IMR-90 (cell line): ENCODE measurements around the gene C15orf40.

Experiments
- BHLHE40 ChIP-seq: fragments of 150-350 bp; IDR thresholded peaks from 2 replicates; pipeline ENCODE4 v1.6.1; 2016; ENCODE audit warnings: mild to moderate bottlenecking, low read depth, low read length
- MAFK ChIP-seq: IDR thresholded peaks from 2 replicates; pipeline ENCODE4 v1.6.1; 2012; ENCODE audit warnings: low read depth, low read length, improper control_type of control experiment
- MXI1 ChIP-seq: IDR thresholded peaks from 2 replicates; pipeline ENCODE4 v1.6.1; 2012; ENCODE audit warnings: low read depth, mild to moderate bottlenecking, low read length, moderate library complexity, borderline replicate concordance
- NFE2L2 ChIP-seq: fragments of 150-350 bp; IDR thresholded peaks from 2 replicates; pipeline ENCODE4 v1.6.1; 2016; ENCODE audit warnings: low read depth, mild to moderate bottlenecking, low read length
- POLR2A ChIP-seq: IDR thresholded peaks from 2 replicates; pipeline ENCODE4 v1.6.1; 2012; ENCODE audit warnings: mild to moderate bottlenecking, low read depth, low read length
- RAD21 ChIP-seq: IDR thresholded peaks from 2 replicates; pipeline ENCODE4 v1.6.1; 2012; ENCODE audit warnings: low read length, improper control_type of control experiment
- RCOR1 ChIP-seq: IDR thresholded peaks from 2 replicates; pipeline ENCODE4 v1.6.1; 2012; ENCODE audit warnings: mild to moderate bottlenecking, low read length, improper control_type of control experiment; ENCODE audit not compliant: insufficient replicate concordance
- RFX5 ChIP-seq: IDR thresholded peaks from 2 replicates; pipeline ENCODE4 v1.8.0; 2012; ENCODE audit warnings: low read depth, mild to moderate bottlenecking, low read length, moderate library complexity
- TF ChIP-seq, protein P1 (sequence below): conservative IDR thresholded peaks from 2 replicates; pipeline ENCODE4 v1.5.1; 2012; ENCODE audit warnings: mild to moderate bottlenecking, low read depth, low read length, improper control_type of control experiment
- TF ChIP-seq, protein P2 (sequence below): fragments of 150-350 bp; IDR thresholded peaks from 2 replicates; pipeline ENCODE4 v1.6.1; 2016; ENCODE audit warnings: low read depth, mild to moderate bottlenecking, low read length, moderate library complexity, borderline replicate concordance
- TF ChIP-seq, protein P3 (sequence below): fragments of 150-350 bp; IDR thresholded peaks from 2 replicates; pipeline ENCODE4 v1.6.1; 2017; ENCODE audit warnings: mild to moderate bottlenecking, antibody characterized with exemption, low read length, low read depth

DNA sequence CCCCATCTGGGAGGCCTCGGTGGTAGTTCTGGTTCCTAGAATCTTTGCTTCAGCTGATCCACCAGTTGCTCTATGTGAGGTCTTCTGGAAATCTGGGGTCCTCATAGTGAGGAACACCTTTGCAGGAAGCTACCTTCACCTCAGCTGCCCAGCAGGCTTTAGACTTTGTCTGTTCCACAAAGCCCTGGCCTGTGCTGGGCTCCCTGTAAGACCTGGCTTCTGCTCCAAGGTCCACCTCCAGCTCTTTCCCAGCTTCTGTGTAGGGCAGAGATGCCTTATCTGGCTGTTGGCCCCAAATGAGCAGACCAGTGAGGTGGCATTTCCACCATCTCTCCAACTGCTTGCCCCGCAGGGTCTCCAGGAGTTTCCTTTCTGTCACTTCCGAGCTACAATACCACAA is 50.7 kb downstream of the C15orf40 start:
- TF ChIP-seq, protein P1, sequence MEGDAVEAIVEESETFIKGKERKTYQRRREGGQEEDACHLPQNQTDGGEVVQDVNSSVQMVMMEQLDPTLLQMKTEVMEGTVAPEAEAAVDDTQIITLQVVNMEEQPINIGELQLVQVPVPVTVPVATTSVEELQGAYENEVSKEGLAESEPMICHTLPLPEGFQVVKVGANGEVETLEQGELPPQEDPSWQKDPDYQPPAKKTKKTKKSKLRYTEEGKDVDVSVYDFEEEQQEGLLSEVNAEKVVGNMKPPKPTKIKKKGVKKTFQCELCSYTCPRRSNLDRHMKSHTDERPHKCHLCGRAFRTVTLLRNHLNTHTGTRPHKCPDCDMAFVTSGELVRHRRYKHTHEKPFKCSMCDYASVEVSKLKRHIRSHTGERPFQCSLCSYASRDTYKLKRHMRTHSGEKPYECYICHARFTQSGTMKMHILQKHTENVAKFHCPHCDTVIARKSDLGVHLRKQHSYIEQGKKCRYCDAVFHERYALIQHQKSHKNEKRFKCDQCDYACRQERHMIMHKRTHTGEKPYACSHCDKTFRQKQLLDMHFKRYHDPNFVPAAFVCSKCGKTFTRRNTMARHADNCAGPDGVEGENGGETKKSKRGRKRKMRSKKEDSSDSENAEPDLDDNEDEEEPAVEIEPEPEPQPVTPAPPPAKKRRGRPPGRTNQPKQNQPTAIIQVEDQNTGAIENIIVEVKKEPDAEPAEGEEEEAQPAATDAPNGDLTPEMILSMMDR: no peak
- no peak for TF ChIP-seq RFX5
- TF ChIP-seq MXI1: no peak
- TF ChIP-seq MAFK: no peak
- TF ChIP-seq, protein P2, sequence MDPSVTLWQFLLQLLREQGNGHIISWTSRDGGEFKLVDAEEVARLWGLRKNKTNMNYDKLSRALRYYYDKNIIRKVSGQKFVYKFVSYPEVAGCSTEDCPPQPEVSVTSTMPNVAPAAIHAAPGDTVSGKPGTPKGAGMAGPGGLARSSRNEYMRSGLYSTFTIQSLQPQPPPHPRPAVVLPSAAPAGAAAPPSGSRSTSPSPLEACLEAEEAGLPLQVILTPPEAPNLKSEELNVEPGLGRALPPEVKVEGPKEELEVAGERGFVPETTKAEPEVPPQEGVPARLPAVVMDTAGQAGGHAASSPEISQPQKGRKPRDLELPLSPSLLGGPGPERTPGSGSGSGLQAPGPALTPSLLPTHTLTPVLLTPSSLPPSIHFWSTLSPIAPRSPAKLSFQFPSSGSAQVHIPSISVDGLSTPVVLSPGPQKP: no peak
- no peak for TF ChIP-seq POLR2A
- no peak for TF ChIP-seq RAD21
- TF ChIP-seq NFE2L2: no peak
- TF ChIP-seq RCOR1: no peak
- TF ChIP-seq, protein P3, sequence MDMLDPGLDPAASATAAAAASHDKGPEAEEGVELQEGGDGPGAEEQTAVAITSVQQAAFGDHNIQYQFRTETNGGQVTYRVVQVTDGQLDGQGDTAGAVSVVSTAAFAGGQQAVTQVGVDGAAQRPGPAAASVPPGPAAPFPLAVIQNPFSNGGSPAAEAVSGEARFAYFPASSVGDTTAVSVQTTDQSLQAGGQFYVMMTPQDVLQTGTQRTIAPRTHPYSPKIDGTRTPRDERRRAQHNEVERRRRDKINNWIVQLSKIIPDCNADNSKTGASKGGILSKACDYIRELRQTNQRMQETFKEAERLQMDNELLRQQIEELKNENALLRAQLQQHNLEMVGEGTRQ: no peak
- TF ChIP-seq BHLHE40: no peak
